Prostate gland (tissue), 2 donors: ENCODE measurements around the gene TNRC6B. TPM values are rescaled to one million over a fixed set of nuclear protein-coding genes. Genes with fewer than 3 reads are reported as not detected.

Experiments
- DNase-seq: peaks from one replicate; pipeline ENCODE4 v3.0.0-alpha.2; 2019; ENCODE audit warnings: low spot score
- H3K27ac ChIP-seq, 2 donors: fragments of 200-600 bp; sonication (generic); 2 replicates each; pipeline ENCODE4 v1.5.1; 2017 to 2019
- H3K27me3 ChIP-seq: fragments of 200-600 bp; sonication (generic); replicated peaks from 2 replicates; pipeline ENCODE4 v1.5.1; 2019; ENCODE audit not compliant: insufficient read depth
- H3K36me3 ChIP-seq, 2 donors: fragments of 200-600 bp; sonication (generic); 1 replicate in 1 of 2; 2 replicates in 1 of 2; pipeline versions ENCODE4 v1.5.1 to v1.8.1; 2017 to 2019
- H3K4me1 ChIP-seq: fragments of 200-600 bp; sonication (generic); replicated peaks from 2 replicates; pipeline ENCODE4 v1.5.1; 2019
- H3K4me3 ChIP-seq, 2 donors: fragments of 200-600 bp; sonication (generic); 2 replicates each; pipeline ENCODE4 v1.5.1; 2017 to 2019
- H3K9me3 ChIP-seq: fragments of 200-600 bp; sonication (generic); 2 replicates; pipeline ENCODE4 v1.5.1; 2017
- CTCF ChIP-seq, 4 experiments: fragments of 200-600 bp in 2 of 4; fragments of 450-650 bp in 2 of 4; sonication (generic) in 2 of 4; IDR thresholded peaks; 1 replicate in 3 of 4; 2 replicates in 1 of 4; pipeline ENCODE4 v1.5.1; 2016 to 2019; ENCODE audit warnings: antibody characterized with exemption in 4 of 4, mild to moderate bottlenecking in 2 of 4, moderate library complexity in 2 of 4
- POLR2A ChIP-seq: fragments of 450-650 bp; IDR thresholded peaks from one replicate; pipeline ENCODE4 v1.6.1; 2016; ENCODE audit warnings: antibody characterized with exemption, mild to moderate bottlenecking
- POLR2AphosphoS5 ChIP-seq: sonication (generic); formaldehyde crosslinking; IDR thresholded peaks from one replicate; pipeline ENCODE4 v1.6.1; 2017; ENCODE audit warnings: antibody characterized with exemption
- WGBS: methylation state at CpG from one replicate; pipeline ENCODE4 v1.1.5; 2018; 5-methylcytosine and 5-hydroxymethylcytosine counted together
- intact Hi-C: fragments of 100-400 bp; cut with DNase I; formaldehyde crosslinking; loops from one replicate; pipeline ENCODE4 v1.14.2; 2022
- total RNA-seq, 2 donors: library from RNA; depleted of rRNA; stranded (reverse); fragments of >200 nt; gene quantifications; one replicate each; pipeline ENCODE4 v1.1.0, GENCODE V29; 2016

Gene TNRC6B
- total RNA-seq, 2 donors from 2014 or later: 43.8 to 118 TPM

GRCh38 chr22:40289991-40290459 lies 112.3 kb downstream of the TNRC6B start:
- no peak overlapping the region for H3K27ac ChIP-seq
- no peaks in the 10 kb centered on the region for H3K27me3 ChIP-seq
- H3K36me3 ChIP-seq: peaks cover 0 to 6% of the 10 kb centered on the region in 2 donors
- no peak overlapping the region for H3K4me3 ChIP-seq
- TF ChIP-seq POLR2A (no peak), POLR2AphosphoS5 (no peak), CTCF (IDR thresholded peaks at IDR 0.05) (no peak)
- H3K4me1 ChIP-seq: no peaks in the 10 kb centered on the region
- DNase-seq: no peak
- intact Hi-C loops: no loop called here
- 72% methylated on average over 16 of the region's 16 CpGs for WGBS
- H3K9me3 ChIP-seq: no peaks in the 10 kb centered on the region

- H3K36me3 ChIP-seq: peaks cover 0 to 6% of the 10 kb centered on the region in 2 donors
Measured at GRCh38 chr22:40290516-40290915, 112.8 kb downstream of the TNRC6B start.

GRCh38 chr22:40294696-40295095 lies 117.0 kb downstream of the TNRC6B start:
- intact Hi-C loops: no loop called here
- Histone ChIP-seq H3K27me3 (no peaks in the 10 kb centered on the region), H3K9me3 (no peaks in the 10 kb centered on the region), H3K4me1 (no peaks in the 10 kb centered on the region), H3K36me3 (no peaks in the 10 kb centered on the region), H3K4me3 (no peak overlapping the region), H3K27ac (no peak overlapping the region)
- WGBS: 89% methylated on average over 3 of the region's 3 CpGs
- no peak for DNase-seq
- TF ChIP-seq CTCF (IDR thresholded peaks at IDR 0.05) (no peak), POLR2A (no peak), POLR2AphosphoS5 (no peak)

More at GRCh38 chr22:40290516-40290915, 112.8 kb downstream of the TNRC6B start:
- no peaks in the 10 kb centered on the region for H3K9me3 ChIP-seq
- H3K4me1 ChIP-seq: no peaks in the 10 kb centered on the region
- H3K27me3 ChIP-seq: no peaks in the 10 kb centered on the region
- no peak for DNase-seq
- intact Hi-C loops: no loop called here
- TF ChIP-seq CTCF (IDR thresholded peaks at IDR 0.05) (no peak), POLR2A (no peak), POLR2AphosphoS5 (no peak)
- H3K27ac ChIP-seq: no peak overlapping the region
- H3K4me3 ChIP-seq: no peak overlapping the region
- WGBS: 87% methylated on average over 7 of the region's 7 CpGs

DNA sequence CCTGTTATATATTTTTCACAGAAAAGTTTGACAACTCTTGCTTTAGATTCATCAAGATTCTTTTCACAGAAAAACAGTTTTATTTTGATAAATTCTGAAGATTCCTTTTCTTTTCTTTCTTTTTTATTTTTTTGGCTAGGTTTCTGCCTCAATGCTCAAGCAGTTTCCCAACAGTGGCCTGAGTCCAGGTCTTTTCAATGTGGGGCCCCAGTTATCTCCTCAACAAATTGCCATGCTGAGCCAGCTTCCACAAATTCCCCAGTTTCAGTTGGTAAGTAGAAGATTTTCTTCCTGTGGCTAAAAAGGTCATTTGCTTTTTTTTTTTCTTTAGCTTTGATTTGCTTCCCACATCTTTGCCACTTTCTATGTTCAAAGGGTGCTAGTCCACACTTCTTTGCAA lies 122.6 kb downstream of the TNRC6B start:
- Histone ChIP-seq H3K4me1 (no peaks in the 10 kb centered on the region), H3K9me3 (no peaks in the 10 kb centered on the region), H3K4me3 (no peak overlapping the region), H3K36me3 (peaks cover 0 to 9% of the 10 kb centered on the region in 2 donors), H3K27ac (no peak overlapping the region), H3K27me3 (no peaks in the 10 kb centered on the region)
- no peak for DNase-seq
- no peak for TF ChIP-seq CTCF (IDR thresholded peaks at IDR 0.05)
- no peak for TF ChIP-seq POLR2AphosphoS5
- TF ChIP-seq POLR2A: no peak
- intact Hi-C loops: no loop called here

- no peak for DNase-seq
- WGBS: 97% methylated on average over 11 of the region's 11 CpGs
Measured at GRCh38 chr22:40300884-40301672, 123.4 kb downstream of the TNRC6B start.

More at GRCh38 chr22:40300884-40301672, 123.4 kb downstream of the TNRC6B start:
- no peaks in the 10 kb centered on the region for H3K9me3 ChIP-seq
- H3K27me3 ChIP-seq: no peaks in the 10 kb centered on the region
- no peak for TF ChIP-seq POLR2A
- TF ChIP-seq CTCF (IDR thresholded peaks at IDR 0.05): no peak
- TF ChIP-seq POLR2AphosphoS5: no peak
- no peak overlapping the region for H3K4me3 ChIP-seq
- peaks cover 0 to 9% of the 10 kb centered on the region in 2 donors for H3K36me3 ChIP-seq
- intact Hi-C loops: no loop called here
- no peaks in the 10 kb centered on the region for H3K4me1 ChIP-seq
- no peak overlapping the region for H3K27ac ChIP-seq
